SU-DHL-6 (cell line): Measurements from ENCODE around the gene ALKBH4.
A peak's percentile ranks its signal among the peaks of the same experiment; 100 is the strongest.

Source experiments
- H2AFZ ChIP-seq: fragments of 200-600 bp; sonication (generic); 2 replicates; pipeline ENCODE4 v1.6.1; 2014; ENCODE audit warnings: low read depth, mild to moderate bottlenecking, moderate library complexity, mixed read lengths, antibody characterized with exemption, low read length; ENCODE audit not compliant: severe bottlenecking
- H3F3A ChIP-seq: fragments of 200-600 bp; shearing (Covaris generic); 2 replicates; pipeline ENCODE4 v1.6.0; 2016; ENCODE audit warnings: antibody characterized with exemption, mild to moderate bottlenecking; ENCODE audit not compliant: insufficient read depth
- H3K27ac ChIP-seq: fragments of 200-600 bp; sonication (generic); 2 replicates; pipeline ENCODE4 v1.5.1; 2016; ENCODE audit warnings: low read depth, mild to moderate bottlenecking, low read length, moderate library complexity, mixed read lengths
- H3K27me3 ChIP-seq: fragments of 200-600 bp; sonication (generic), shearing (Covaris generic); 2 replicates; pipeline ENCODE4 v1.6.0; 2014; ENCODE audit warnings: mild to moderate bottlenecking, low read length
- H3K36me3 ChIP-seq: fragments of 200-600 bp; sonication (generic); 2 replicates; pipeline ENCODE4 v1.6.1; 2014; ENCODE audit warnings: mild to moderate bottlenecking, low read length, mixed read lengths
- H3K4me2 ChIP-seq: fragments of 300-600, 200-600 bp; shearing (Covaris generic), sonication (generic); 2 replicates; pipeline ENCODE4 v1.6.0; 2014; ENCODE audit warnings: low read length, low read depth, mild to moderate bottlenecking; ENCODE audit not compliant: poor library complexity, severe bottlenecking
- H3K4me3 ChIP-seq: fragments of 200-600 bp; sonication (generic); 2 replicates; pipeline ENCODE4 v1.5.1; 2014; ENCODE audit warnings: antibody characterized with exemption, low read length, mild to moderate bottlenecking, mixed read lengths; ENCODE audit not compliant: insufficient read depth, poor library complexity, severe bottlenecking
- H3K79me2 ChIP-seq: fragments of 200-600 bp; sonication (generic); 2 replicates; pipeline ENCODE4 v1.6.1; 2014; ENCODE audit warnings: mild to moderate bottlenecking, low read length, moderate library complexity; ENCODE audit not compliant: insufficient read depth
- H3K9ac ChIP-seq: fragments of 200-600 bp; sonication (generic); 2 replicates; pipeline ENCODE4 v1.7.0; 2014; ENCODE audit warnings: mild to moderate bottlenecking, low read length
- H3K9me2 ChIP-seq: fragments of 200-600 bp; sonication (generic); replicated peaks from 2 replicates; pipeline ENCODE4 v1.6.1; 2014; ENCODE audit warnings: low read length; ENCODE audit not compliant: insufficient read depth
- H3K9me3 ChIP-seq: fragments of 200-600 bp; sonication (generic); 2 replicates; pipeline ENCODE4 v1.6.1; 2014; ENCODE audit warnings: low read length, mixed read lengths; ENCODE audit not compliant: insufficient read depth
- H4K20me1 ChIP-seq: fragments of 200-600 bp; sonication (generic); 2 replicates; pipeline ENCODE4 v1.6.1; 2014; ENCODE audit warnings: low read depth, mild to moderate bottlenecking, antibody characterized with exemption, low read length, moderate library complexity, mixed read lengths
- EZH2phosphoT487 ChIP-seq: fragments of 200-600 bp; sonication (generic), shearing (Covaris generic); conservative IDR thresholded peaks from 2 replicates; pipeline ENCODE4 v1.6.1; 2018; ENCODE audit warnings: mild to moderate bottlenecking, antibody characterized with exemption, low read length, moderate library complexity, mixed read lengths
- TF ChIP-seq, protein P1 (sequence below): fragments of 200-600 bp; sonication (generic); IDR thresholded peaks from one replicate; pipeline ENCODE4 v1.5.1; 2017; ENCODE audit warnings: antibody characterized with exemption, mild to moderate bottlenecking, low read length, moderate library complexity; ENCODE audit not compliant: insufficient read depth, poor library complexity, severe bottlenecking

The ALKBH4 gene

DNA sequence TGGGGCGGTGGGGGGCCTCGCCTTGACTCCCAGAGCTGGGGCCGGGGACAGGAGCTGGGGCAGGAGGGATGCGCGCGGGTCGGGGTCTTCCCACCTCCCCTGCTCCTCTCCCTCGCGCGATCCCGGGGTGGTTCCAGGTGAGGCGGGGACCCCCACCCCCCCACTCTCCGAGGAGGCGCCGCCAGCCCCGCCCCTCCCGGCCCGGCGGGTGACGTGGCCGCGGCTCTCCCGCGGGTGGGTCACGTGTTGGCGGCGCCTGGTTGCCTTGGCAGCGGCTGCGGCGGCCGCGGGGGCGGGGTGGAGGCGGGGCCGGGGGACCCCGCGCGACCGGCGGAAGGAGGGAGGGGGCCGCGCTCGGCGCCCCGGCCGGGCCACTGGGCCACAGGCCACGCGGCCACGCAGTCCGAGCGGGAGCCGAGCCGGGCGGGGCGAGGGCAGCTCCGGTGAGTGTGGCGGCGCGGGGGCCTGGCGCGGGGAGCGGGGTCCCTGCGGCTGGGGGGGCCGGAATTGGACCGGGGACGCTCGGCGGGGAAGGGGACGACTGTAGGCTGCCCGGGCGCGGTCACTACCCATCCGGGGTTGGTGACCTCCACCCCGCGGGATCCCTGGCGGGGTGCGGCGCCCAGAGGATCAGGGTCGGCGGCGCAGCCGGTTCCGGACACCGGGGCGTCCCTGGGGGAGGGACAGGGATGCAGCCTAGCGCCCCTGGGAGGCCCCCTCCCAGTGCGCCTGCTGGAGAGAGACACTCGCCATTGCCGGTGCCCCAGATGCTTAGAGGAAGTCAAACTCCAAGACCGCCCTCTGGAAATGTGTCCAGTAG lies 31.2 kb downstream of the ALKBH4 start, which contains the start of gene ORAI2:
Gene ORAI2, plus strand, starts transcription at position 357 of the 820 bp plus-strand sequence. CDS start 5,382 bp downstream, outside the sequence.
- peak within 1 kb of the TSS; percentile 44 for H2AFZ ChIP-seq

DNA sequence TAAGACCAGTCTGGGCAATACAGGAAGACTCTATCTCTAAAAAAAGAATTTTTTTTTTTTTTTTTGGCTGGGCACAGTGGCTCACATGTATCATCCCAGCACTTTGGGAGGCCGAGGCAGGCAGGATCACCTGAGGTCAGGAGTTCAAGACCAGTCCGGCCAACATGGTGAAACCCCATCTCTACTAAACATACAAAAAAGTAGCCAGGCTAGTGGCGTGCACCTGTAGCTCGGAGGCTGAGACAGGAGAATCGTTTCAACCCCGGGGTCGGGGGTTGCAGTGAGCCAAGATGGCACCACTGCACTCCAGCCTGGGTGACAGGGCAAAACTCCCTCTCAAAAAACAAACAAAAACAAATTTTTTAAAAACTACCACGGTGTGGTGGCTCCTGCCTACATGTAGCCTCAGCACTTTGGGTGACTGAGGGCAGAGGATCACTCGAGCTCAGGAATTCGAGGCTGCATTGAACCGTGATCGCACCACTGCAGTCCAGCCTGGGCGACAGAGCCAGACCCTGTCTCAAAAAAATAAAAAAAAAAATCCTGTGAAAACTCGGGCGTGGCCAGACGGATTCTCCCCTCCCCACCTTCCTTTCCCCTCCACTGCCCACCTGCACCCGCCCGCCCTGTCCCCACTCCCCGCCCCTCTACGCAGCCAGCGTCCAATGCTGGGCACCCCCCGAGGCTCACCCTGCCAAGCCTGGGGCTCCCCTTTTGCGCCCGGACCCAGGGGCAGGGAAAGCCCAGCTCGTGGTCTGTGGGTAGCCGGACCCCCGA lies 32.0 kb downstream of the ALKBH4 start:
- Histone ChIP-seq H2AFZ (no peak overlapping the region), H3K27me3 (no peaks in the 10 kb centered on the region), H3K9ac (peak overlapping the region; percentile 94), H3K4me2 (peak overlapping the region; percentile 59), H3F3A (peaks cover 35% of the 10 kb centered on the region), H3K79me2 (peaks cover 32% of the 10 kb centered on the region), H3K9me2 (no peaks in the 10 kb centered on the region), H4K20me1 (no peaks in the 10 kb centered on the region), H3K27ac (peak overlapping the region; percentile 92), H3K36me3 (0 out of 2 replicates have a peak, but pooled peaks cover 9% of the 10 kb centered on the region), H3K4me3 (peak overlapping the region; percentile 84), H3K9me3 (no peaks in the 10 kb centered on the region)
- TF ChIP-seq EZH2phosphoT487: no peak

More for the DNA sequence above, 31.2 kb downstream of the ALKBH4 start, which contains the start of gene ORAI2:
- peak within 1 kb of the TSS; percentile 80 for H3K4me2 ChIP-seq
- peaks cover 29% of the 10 kb centered on the region for H3F3A ChIP-seq
- H3K27me3 ChIP-seq: no peaks in the 10 kb centered on the region
- no peaks in the 10 kb centered on the region for H3K9me3 ChIP-seq
- no peaks in the 10 kb centered on the region for H3K9me2 ChIP-seq
- 0 out of 2 replicates have a peak, but pooled peaks cover 9% of the 10 kb centered on the region for H3K36me3 ChIP-seq
- peaks cover 32% of the 10 kb centered on the region for H3K79me2 ChIP-seq
- no peak for TF ChIP-seq EZH2phosphoT487
- TF ChIP-seq, protein P1, sequence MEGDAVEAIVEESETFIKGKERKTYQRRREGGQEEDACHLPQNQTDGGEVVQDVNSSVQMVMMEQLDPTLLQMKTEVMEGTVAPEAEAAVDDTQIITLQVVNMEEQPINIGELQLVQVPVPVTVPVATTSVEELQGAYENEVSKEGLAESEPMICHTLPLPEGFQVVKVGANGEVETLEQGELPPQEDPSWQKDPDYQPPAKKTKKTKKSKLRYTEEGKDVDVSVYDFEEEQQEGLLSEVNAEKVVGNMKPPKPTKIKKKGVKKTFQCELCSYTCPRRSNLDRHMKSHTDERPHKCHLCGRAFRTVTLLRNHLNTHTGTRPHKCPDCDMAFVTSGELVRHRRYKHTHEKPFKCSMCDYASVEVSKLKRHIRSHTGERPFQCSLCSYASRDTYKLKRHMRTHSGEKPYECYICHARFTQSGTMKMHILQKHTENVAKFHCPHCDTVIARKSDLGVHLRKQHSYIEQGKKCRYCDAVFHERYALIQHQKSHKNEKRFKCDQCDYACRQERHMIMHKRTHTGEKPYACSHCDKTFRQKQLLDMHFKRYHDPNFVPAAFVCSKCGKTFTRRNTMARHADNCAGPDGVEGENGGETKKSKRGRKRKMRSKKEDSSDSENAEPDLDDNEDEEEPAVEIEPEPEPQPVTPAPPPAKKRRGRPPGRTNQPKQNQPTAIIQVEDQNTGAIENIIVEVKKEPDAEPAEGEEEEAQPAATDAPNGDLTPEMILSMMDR: no peak
- H4K20me1 ChIP-seq: no peaks in the 10 kb centered on the region
- H3K27ac ChIP-seq: peak within 1 kb of the TSS; percentile 92
- peak within 1 kb of the TSS; percentile 84 for H3K4me3 ChIP-seq
- peak within 1 kb of the TSS; percentile 94 for H3K9ac ChIP-seq

DNA sequence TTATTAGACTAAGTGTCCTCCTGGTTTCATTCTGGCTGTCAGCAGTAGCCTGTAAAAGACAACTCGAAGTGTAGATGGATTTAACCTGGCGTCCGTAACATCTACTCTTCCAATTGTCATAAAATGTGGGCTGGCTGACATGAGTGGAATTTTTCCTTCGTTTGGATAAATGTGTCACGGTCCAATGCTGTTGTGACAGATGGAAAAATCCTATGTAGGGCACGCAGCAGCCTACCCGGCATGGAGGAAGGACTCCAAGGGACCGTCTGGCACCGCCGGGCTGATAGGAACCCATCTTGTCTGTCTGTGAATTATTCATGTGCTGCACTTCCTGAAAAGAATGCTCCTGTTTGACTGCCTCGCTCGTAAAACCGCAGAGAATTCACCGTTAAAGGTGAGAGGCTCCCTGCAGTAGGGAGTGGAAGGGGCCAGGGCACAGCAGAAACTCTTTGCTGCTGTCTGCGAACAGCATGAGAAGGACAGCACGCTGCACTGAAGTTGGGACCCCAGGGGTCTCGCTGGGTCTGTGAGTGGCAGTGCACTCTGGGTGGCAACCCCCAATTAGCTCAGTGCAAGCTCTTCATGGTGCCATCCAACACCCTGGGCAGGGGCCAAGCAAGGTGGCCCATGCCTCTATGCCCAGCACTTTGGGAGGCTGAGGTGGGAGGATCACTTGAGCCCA lies 32.9 kb downstream of the ALKBH4 start:
- Histone ChIP-seq H3K9ac (peak overlapping the region; percentile 94), H3K4me3 (peak overlapping the region; percentile 5), H3K27me3 (no peaks in the 10 kb centered on the region), H3K9me2 (no peaks in the 10 kb centered on the region), H2AFZ (peak overlapping the region; percentile 6), H3K79me2 (peaks cover 32% of the 10 kb centered on the region), H3K9me3 (no peaks in the 10 kb centered on the region), H3K27ac (peak overlapping the region; percentile 92), H3K36me3 (0 out of 2 replicates have a peak, but pooled peaks cover 7% of the 10 kb centered on the region), H4K20me1 (no peaks in the 10 kb centered on the region), H3K4me2 (peak overlapping the region; percentile 59), H3F3A (peaks cover 42% of the 10 kb centered on the region)
- TF ChIP-seq, protein P1: no peak
- TF ChIP-seq EZH2phosphoT487: no peak
